Naive thymus-derived CD8-positive, alpha-beta T cell (primary cell): ENCODE measurements around the gene RHBDD2. TPM values are rescaled to one million over a fixed set of nuclear protein-coding genes. Genes with fewer than 3 reads are reported as not detected.
"Not testable (repeated sequence)": the region's sequence is repeated elsewhere in the genome, so short reads cannot be mapped to it uniquely, and the experiment has no call there.

ENCODE experiments used
- ATAC-seq, 2 donors: fragments of 150-1000 bp; cut with Tn5 transposase in 1 of 2; sonication (Bioruptor Pico), chemical (Tn5 transposase) in 1 of 2; 1 replicate in 1 of 2; 2 replicates in 1 of 2; pipeline ENCODE4 v1.10.0; 2021; ENCODE audit warnings: mild to moderate bottlenecking in 2 of 2, moderate library complexity in 2 of 2
- POLR2A ChIA-PET: fragments of 350-600 bp; sonication (Branson Sonifier 250); formaldehyde crosslinking; loops from one replicate; lab custom pipeline; 2021; ENCODE audit warnings: antibody characterized with exemption; lab: Charles Lee
- DNase-seq, 10 donors: peaks; one replicate each; pipeline versions ENCODE4 v3.0.0 to v3.0.0-alpha.2; 2020 to 2022
- H3K27ac Mint-ChIP-seq, 10 donors: one replicate each; pipeline ENCODE4 v1.8.0; 2020 to 2022; ENCODE audit warnings: mild to moderate bottlenecking in 10 of 10, mixed read lengths in 10 of 10, moderate library complexity in 4 of 10, inconsistent platforms in 1 of 10
- H3K27me3 Mint-ChIP-seq, 5 donors: one replicate each; pipeline ENCODE4 v1.8.0; 2021 to 2022; ENCODE audit warnings: mixed read lengths in 5 of 5
- H3K36me3 Mint-ChIP-seq, 3 donors: one replicate each; pipeline ENCODE4 v1.8.0; 2020 to 2022; ENCODE audit warnings: mixed read lengths in 3 of 3, mild to moderate bottlenecking in 2 of 3, inconsistent platforms in 1 of 3
- H3K4me1 Mint-ChIP-seq, 4 donors: one replicate each; pipeline ENCODE4 v1.8.0; 2021 to 2022; ENCODE audit warnings: mixed read lengths in 4 of 4
- H3K4me3 Mint-ChIP-seq, 10 donors: one replicate each; pipeline ENCODE4 v1.8.0; 2020 to 2022; ENCODE audit warnings: mild to moderate bottlenecking in 10 of 10, mixed read lengths in 10 of 10, moderate library complexity in 6 of 10, inconsistent platforms in 1 of 10
- H3K9me3 Mint-ChIP-seq, 9 donors: one replicate each; pipeline ENCODE4 v1.8.0; 2020 to 2022; ENCODE audit warnings: mixed read lengths in 9 of 9, mild to moderate bottlenecking in 3 of 9, inconsistent platforms in 1 of 9, moderate library complexity in 1 of 9
- polyA plus RNA-seq, 3 donors: library from polyadenylated mRNA; unstranded; fragments of 300-500 nt; fragmentation: Illumina TruSeq; gene quantifications; one replicate each; pipeline ENCODE4 v1.2.3, GENCODE V29; 2021
- total RNA-seq, 8 experiments: library from RNA in 2 of 8; stranded (reverse) in 2 of 8; gene quantifications; one replicate each; pipeline ENCODE4 v1.2.3 and lab custom pipeline; 2021 to 2026

The RHBDD2 gene
- total and polyA plus RNA-seq, 5 experiments from 2014 or later = 47.1 to 89.0 (median 73.7) TPM

- Mint-ChIP-seq H3K36me3 (no peaks in the 10 kb centered on the region), H3K9me3 (no peaks in the 10 kb centered on the region), H3K27me3 (no peaks in the 10 kb centered on the region), H3K4me1 (peaks cover 0 to 8% (median under 1%) of the 10 kb centered on the region in 4 donors), H3K27ac (no peak overlapping the region), H3K4me3 (no peak overlapping the region)
- no peak for DNase-seq
- no peak for ATAC-seq
- POLR2A ChIA-PET = no interaction called here
Measured at GRCh38 chr7:75847707-75848106, 31.1 kb upstream of the RHBDD2 start.

GRCh38 chr7:75849573-75849972 is 29.3 kb upstream of the RHBDD2 start:
- H3K27ac Mint-ChIP-seq = no peak overlapping the region
- POLR2A ChIA-PET = no interaction called here

GRCh38 chr7:75850235-75850634 is 28.6 kb upstream of the RHBDD2 start:
- H3K36me3 Mint-ChIP-seq = no peaks in the 10 kb centered on the region

More at GRCh38 chr7:75849573-75849972, 29.3 kb upstream of the RHBDD2 start:
- Mint-ChIP-seq H3K36me3 (no peaks in the 10 kb centered on the region), H3K9me3 (peaks cover 0 to 3% (median 0%) of the 10 kb centered on the region in 9 donors), H3K27me3 (no peaks in the 10 kb centered on the region), H3K4me3 (no peak overlapping the region), H3K4me1 (peaks cover 0 to 5% (median 0%) of the 10 kb centered on the region in 4 donors)
- DNase-seq = no peak
- ATAC-seq = no peak

GRCh38 chr7:75854233-75854632 is 24.6 kb upstream of the RHBDD2 start:
- POLR2A ChIA-PET = no interaction called here
- no peak overlapping the region for H3K4me3 Mint-ChIP-seq
- ATAC-seq (no peak), DNase-seq (no peak)
- H3K9me3 Mint-ChIP-seq = peaks cover 0 to 3% (median 0%) of the 10 kb centered on the region in 9 donors
- no peaks in the 10 kb centered on the region for H3K36me3 Mint-ChIP-seq
- H3K27ac Mint-ChIP-seq = no peak overlapping the region
- peaks cover 0 to 6% (median 0%) of the 10 kb centered on the region in 4 donors for H3K4me1 Mint-ChIP-seq
- H3K27me3 Mint-ChIP-seq = peaks cover 0 to 3% (median 0%) of the 10 kb centered on the region in 5 donors

More at GRCh38 chr7:75850235-75850634, 28.6 kb upstream of the RHBDD2 start:
- Mint-ChIP-seq H3K4me3 (no peak overlapping the region), H3K27ac (peak overlapping the region in 1 of 10 donors; percentile 42), H3K9me3 (peaks cover 0 to 3% (median 0%) of the 10 kb centered on the region in 9 donors), H3K4me1 (peaks cover 0 to 5% (median 0%) of the 10 kb centered on the region in 4 donors), H3K27me3 (no peaks in the 10 kb centered on the region)
- ATAC-seq (no peak), DNase-seq (no peak)
- POLR2A ChIA-PET = no interaction called here

GRCh38 chr7:75854813-75855345 is 24.0 kb upstream of the RHBDD2 start:
- H3K4me3 Mint-ChIP-seq, ATAC-seq, DNase-seq, H3K27me3 Mint-ChIP-seq, H3K9me3 Mint-ChIP-seq, H3K36me3 Mint-ChIP-seq, POLR2A ChIA-PET, H3K4me1 Mint-ChIP-seq, H3K27ac Mint-ChIP-seq: not testable (repeated sequence)

- ATAC-seq (no peak), DNase-seq (no peak)
- Mint-ChIP-seq H3K27me3 (peaks cover 0 to 4% (median 0%) of the 10 kb centered on the region in 5 donors), H3K9me3 (peaks cover 0 to 3% (median 0%) of the 10 kb centered on the region in 9 donors), H3K4me3 (no peak overlapping the region), H3K27ac (no peak overlapping the region), H3K36me3 (no peaks in the 10 kb centered on the region), H3K4me1 (peaks cover 0 to 5% (median 0%) of the 10 kb centered on the region in 4 donors)
- POLR2A ChIA-PET = no interaction called here
Measured at GRCh38 chr7:75856536-75856935, 22.3 kb upstream of the RHBDD2 start.

GRCh38 chr7:75858410-75858809 is 20.4 kb upstream of the RHBDD2 start:
- POLR2A ChIA-PET = no interaction called here
- H3K9me3 Mint-ChIP-seq = peaks cover 0 to 3% (median 0%) of the 10 kb centered on the region in 9 donors
- no peaks in the 10 kb centered on the region for H3K36me3 Mint-ChIP-seq
- peaks cover 0 to 5% (median 4%) of the 10 kb centered on the region in 5 donors for H3K27me3 Mint-ChIP-seq
- H3K4me1 Mint-ChIP-seq = peaks cover 0 to 5% (median 0%) of the 10 kb centered on the region in 4 donors
- DNase-seq (no peak), ATAC-seq (no peak)
- H3K4me3 Mint-ChIP-seq = no peak overlapping the region
- peak overlapping the region in 1 of 10 donors; percentile 54 for H3K27ac Mint-ChIP-seq

- H3K4me1 Mint-ChIP-seq = peaks cover 0 to 5% (median 4%) of the 10 kb centered on the region in 4 donors
- ATAC-seq (no peak), DNase-seq (no peak)
- no peaks in the 10 kb centered on the region for H3K9me3 Mint-ChIP-seq
- H3K27ac Mint-ChIP-seq = no peak overlapping the region
- peaks cover 9 to 20% (median 10%) of the 10 kb centered on the region in 5 donors for H3K27me3 Mint-ChIP-seq
- H3K4me3 Mint-ChIP-seq = no peak overlapping the region
- POLR2A ChIA-PET = no interaction called here
- H3K36me3 Mint-ChIP-seq = no peaks in the 10 kb centered on the region
Measured at GRCh38 chr7:75861636-75862035, 17.2 kb upstream of the RHBDD2 start.

- H3K4me1 Mint-ChIP-seq, H3K36me3 Mint-ChIP-seq, DNase-seq, ATAC-seq, H3K4me3 Mint-ChIP-seq, H3K9me3 Mint-ChIP-seq, H3K27ac Mint-ChIP-seq: not testable (repeated sequence)
- POLR2A ChIA-PET = interaction anchor here (0.7 kb wide), 1 partner anchor 116 kb away, joined by 4 read pairs; no protein-coding TSS in a partner anchor
- peaks cover 8 to 20% (median 14%) of the 10 kb centered on the region in 5 donors for H3K27me3 Mint-ChIP-seq
Measured at GRCh38 chr7:75864251-75864650, 14.6 kb upstream of the RHBDD2 start.

GRCh38 chr7:75866114-75866488 is 12.7 kb upstream of the RHBDD2 start:
- DNase-seq = no peak
- POLR2A ChIA-PET = interaction anchor here (0.6 to 1.3 kb wide), 2 partner anchors 60 to 154 kb away, joined by 3 to 4 read pairs; no protein-coding TSS in a partner anchor
- peaks cover 0 to 13% (median 9%) of the 10 kb centered on the region in 4 donors for H3K4me1 Mint-ChIP-seq
- peak overlapping the region in 2 of 10 donors; percentile 56 to 66 for H3K27ac Mint-ChIP-seq
- H3K27me3 Mint-ChIP-seq = peaks cover 8 to 20% (median 14%) of the 10 kb centered on the region in 5 donors
- no peak overlapping the region for H3K4me3 Mint-ChIP-seq
- no peaks in the 10 kb centered on the region for H3K36me3 Mint-ChIP-seq
- no peaks in the 10 kb centered on the region for H3K9me3 Mint-ChIP-seq
- no peak for ATAC-seq

GRCh38 chr7:75866489-75867389 is 12.1 kb upstream of the RHBDD2 start:
- H3K4me1 Mint-ChIP-seq = peaks cover 0 to 10% (median 9%) of the 10 kb centered on the region in 4 donors

GRCh38 chr7:75867390-75867717 is 11.5 kb upstream of the RHBDD2 start:
- no peak for ATAC-seq

More at GRCh38 chr7:75866489-75867389, 12.1 kb upstream of the RHBDD2 start:
- Mint-ChIP-seq H3K27me3 (peaks cover 5 to 20% (median 14%) of the 10 kb centered on the region in 5 donors), H3K27ac (peak overlapping the region in 2 of 10 donors; percentile 56 to 71), H3K4me3 (no peak overlapping the region), H3K9me3 (no peaks in the 10 kb centered on the region), H3K36me3 (no peaks in the 10 kb centered on the region)
- POLR2A ChIA-PET = interaction anchor here (0.6 to 1.3 kb wide), 2 partner anchors 59 to 154 kb away, joined by 3 to 4 read pairs; no protein-coding TSS in a partner anchor
- ATAC-seq = peak; percentile 63 to 85
- peak; percentile 10 to 71 (median 40) for DNase-seq

GRCh38 chr7:75868153-75868552 is 10.7 kb upstream of the RHBDD2 start:
- POLR2A ChIA-PET = no interaction called here

More at GRCh38 chr7:75867390-75867717, 11.5 kb upstream of the RHBDD2 start:
- DNase-seq = no peak
- no peaks in the 10 kb centered on the region for H3K36me3 Mint-ChIP-seq
- no peak overlapping the region for H3K4me3 Mint-ChIP-seq
- H3K4me1 Mint-ChIP-seq = peaks cover 0 to 14% (median 9%) of the 10 kb centered on the region in 4 donors
- peak overlapping the region in 1 of 10 donors; percentile 71 for H3K27ac Mint-ChIP-seq
- H3K9me3 Mint-ChIP-seq = no peaks in the 10 kb centered on the region
- POLR2A ChIA-PET = no interaction called here
- H3K27me3 Mint-ChIP-seq = peaks cover 5 to 20% (median 14%) of the 10 kb centered on the region in 5 donors

More at GRCh38 chr7:75868153-75868552, 10.7 kb upstream of the RHBDD2 start:
- DNase-seq = no peak
- Mint-ChIP-seq H3K27ac (no peak overlapping the region), H3K4me3 (no peak overlapping the region), H3K36me3 (no peaks in the 10 kb centered on the region), H3K9me3 (no peaks in the 10 kb centered on the region), H3K4me1 (peaks cover 0 to 14% (median 9%) of the 10 kb centered on the region in 4 donors), H3K27me3 (peaks cover 5 to 18% (median 14%) of the 10 kb centered on the region in 5 donors)
- ATAC-seq = no peak
